ENCODE results near the gene SLC9A9. TPM values are rescaled to one million over a fixed set of nuclear protein-coding genes. Genes with fewer than 3 reads are reported as not detected.

Gene SLC9A9
- total RNA-seq (2022) (2.0 and 2.2 TPM in 2 replicates), Bru-seq, nascent RNA (percentile 34 among the genes with signal in this experiment), BruChase-seq, experiment 1, labeled RNA remaining after a 6-hour chase (percentile 24 among the genes with signal in this experiment), BruChase-seq, experiment 2, labeled RNA remaining after a 2-hour chase (percentile 27 among the genes with signal in this experiment)
- long read RNA-seq, partial matches to known transcripts, result 0 of 4 reads
- long read RNA-seq, other reads (novel, unspliced or antisense), result 2 of 4 reads

- H3K4me1 Mint-ChIP-seq (ENCODE audit: insufficient read depth, unreplicated experiment), result peaks cover 49% of the 10 kb centered on the region
- no peaks in the 10 kb centered on the region for H3K9me3 Mint-ChIP-seq (ENCODE audit: unreplicated experiment)
- DNase-seq (ENCODE audit: unreplicated experiment), result peak; percentile 78
- no peak for TF ChIP-seq CTCF (IDR thresholded peaks at IDR 0.05; ENCODE audit: unreplicated experiment)
- peak within 1 kb of the TSS; percentile 97 for H3K4me3 Mint-ChIP-seq (ENCODE audit: unreplicated experiment)
- no peaks in the 10 kb centered on the region for H3K27me3 Mint-ChIP-seq (ENCODE audit: insufficient read depth, unreplicated experiment)
- H3K27ac Mint-ChIP-seq (ENCODE audit: low read depth, unreplicated experiment), result peak within 1 kb of the TSS; percentile 91
- POLR2A ChIA-PET, result interaction anchor here (0.6 to 5.2 kb wide), 17 partner anchors 8 to 1269 kb away, joined by 3 to 58 read pairs (median 4); partner anchors contain the start of genes ATR and DIPK2A
- BruUV-seq (replicated peaks), result TSS peak; percentile 37
- CTCF ChIA-PET, result interaction anchor here (1.0 to 2.3 kb wide), 2 partner anchors 38 to 109 kb away, joined by 3 to 11 read pairs; no protein-coding TSS in a partner anchor
- peaks cover 6% of the 10 kb centered on the region for H3K36me3 Mint-ChIP-seq (ENCODE audit: insufficient read depth, unreplicated experiment)
- intact Hi-C loops (cut with micrococcal nuclease), result loop anchor here (5.0 kb wide), 1 partner anchor 71 kb away; no protein-coding TSS in a partner anchor
These were observed at the start of gene SLC9A9 for GRCh38 chr3:143847787-143848631. Gene SLC9A9, minus strand, starts transcription at chr3:143848468. Its CDS starts 146 bp downstream, at chr3:143848322.

- H3K4me3 Mint-ChIP-seq (ENCODE audit: unreplicated experiment), result no peak overlapping the region
- H3K27ac Mint-ChIP-seq (ENCODE audit: low read depth, unreplicated experiment), result no peak overlapping the region
These were observed 49.5 kb upstream of the SLC9A9 start for GRCh38 chr3:143897576-143898295.

GRCh38 chr3:143896486-143896885, 48.2 kb upstream of the SLC9A9 start:
- no peak overlapping the region for H3K27ac Mint-ChIP-seq (ENCODE audit: low read depth, unreplicated experiment)
- H3K9me3 Mint-ChIP-seq (ENCODE audit: unreplicated experiment), result no peaks in the 10 kb centered on the region
- DNase-seq (ENCODE audit: unreplicated experiment), result no peak
- ChIA-PET CTCF (interaction anchor here (0.7 to 5.8 kb wide), 19 partner anchors 8 to 1869 kb away, joined by 3 to 63 read pairs (median 5); partner anchors contain the start of gene DIPK2A), POLR2A (interaction anchor here (0.6 to 1.5 kb wide), 3 partner anchors 74 to 79 kb away, joined by 3 to 9 read pairs (median 3); partner anchors contain the start of gene DIPK2A)
- TF ChIP-seq CTCF (IDR thresholded peaks at IDR 0.05; ENCODE audit: unreplicated experiment), result no peak
- no peaks in the 10 kb centered on the region for H3K27me3 Mint-ChIP-seq (ENCODE audit: insufficient read depth, unreplicated experiment)
- no peaks in the 10 kb centered on the region for H3K36me3 Mint-ChIP-seq (ENCODE audit: insufficient read depth, unreplicated experiment)
- BruUV-seq (replicated peaks), result no TSS peak
- H3K4me3 Mint-ChIP-seq (ENCODE audit: unreplicated experiment), result no peak overlapping the region
- H3K4me1 Mint-ChIP-seq (ENCODE audit: insufficient read depth, unreplicated experiment), result peaks cover 14% of the 10 kb centered on the region
- intact Hi-C loops (cut with micrococcal nuclease), result loop anchor here (1.0 to 5.0 kb wide), 3 partner anchors 55 to 1872 kb away; no protein-coding TSS in a partner anchor

More at GRCh38 chr3:143897576-143898295, 49.5 kb upstream of the SLC9A9 start:
- ChIA-PET CTCF (interaction anchor here (0.6 to 1.3 kb wide), 4 partner anchors 13 to 125 kb away, joined by 3 to 5 read pairs (median 4); no protein-coding TSS in a partner anchor), POLR2A (no interaction called here)
- peaks cover 17% of the 10 kb centered on the region for H3K4me1 Mint-ChIP-seq (ENCODE audit: insufficient read depth, unreplicated experiment)
- no peaks in the 10 kb centered on the region for H3K36me3 Mint-ChIP-seq (ENCODE audit: insufficient read depth, unreplicated experiment)
- TF ChIP-seq CTCF (IDR thresholded peaks at IDR 0.05; ENCODE audit: unreplicated experiment), result no peak
- no peaks in the 10 kb centered on the region for H3K27me3 Mint-ChIP-seq (ENCODE audit: insufficient read depth, unreplicated experiment)
- intact Hi-C loops (cut with micrococcal nuclease), result loop anchor here (5.0 kb wide), 1 partner anchor 875 kb away; no protein-coding TSS in a partner anchor
- no peaks in the 10 kb centered on the region for H3K9me3 Mint-ChIP-seq (ENCODE audit: unreplicated experiment)
- no peak for DNase-seq (ENCODE audit: unreplicated experiment)
- no TSS peak for BruUV-seq (replicated peaks)

Data from MCF 10A (cell line).